ENCODE data around the gene CLN6. TPM values are rescaled to one million over a fixed set of nuclear protein-coding genes. Genes with fewer than 3 reads are reported as not detected.

Gene CLN6
- total RNA-seq, result 7.5 and 7.9 TPM in 2 replicates

DNA sequence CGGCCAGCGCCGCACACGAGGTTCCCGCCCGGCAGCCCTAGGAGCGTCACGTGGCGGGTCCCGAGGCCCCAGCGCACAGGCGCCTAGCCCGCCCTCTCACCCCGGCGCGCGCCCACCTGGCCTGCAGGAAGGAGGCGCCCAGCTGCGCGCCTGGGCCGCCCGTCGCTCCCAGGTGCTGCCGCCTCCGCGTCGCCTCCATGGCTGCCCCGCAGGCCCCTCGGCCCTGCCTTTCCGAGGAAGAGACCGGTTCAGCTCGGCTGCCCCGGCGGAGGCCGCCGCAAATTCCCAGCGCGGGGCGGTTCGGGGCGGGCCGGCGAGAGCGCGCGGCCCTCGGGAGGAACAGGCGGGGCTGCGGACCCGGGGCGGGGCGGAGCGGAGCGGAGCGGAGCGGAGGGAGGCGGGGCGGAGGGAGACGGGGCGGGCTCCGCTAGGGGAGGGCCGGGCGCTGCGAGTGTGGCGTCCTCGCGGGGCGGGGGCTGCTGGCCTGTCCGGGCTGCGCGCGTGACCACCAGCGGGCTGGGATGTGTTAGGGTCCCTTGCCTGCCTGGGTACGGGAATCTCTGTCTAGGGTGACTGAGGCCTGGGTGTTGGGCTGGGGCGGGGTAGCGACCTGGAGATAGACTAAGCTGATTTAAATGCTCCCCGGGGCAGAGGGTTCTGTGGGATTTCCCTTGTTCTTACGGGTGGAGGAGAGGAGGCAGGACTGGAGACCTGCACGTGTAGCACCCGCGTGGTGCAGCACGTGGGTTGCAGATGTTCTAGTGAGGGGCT lies at the start of gene CLN6:
TSS of gene CLN6 (minus strand) at position 343 of the 771 bp plus-strand sequence. CDS start at position 199, 144 bp downstream.

DNA sequence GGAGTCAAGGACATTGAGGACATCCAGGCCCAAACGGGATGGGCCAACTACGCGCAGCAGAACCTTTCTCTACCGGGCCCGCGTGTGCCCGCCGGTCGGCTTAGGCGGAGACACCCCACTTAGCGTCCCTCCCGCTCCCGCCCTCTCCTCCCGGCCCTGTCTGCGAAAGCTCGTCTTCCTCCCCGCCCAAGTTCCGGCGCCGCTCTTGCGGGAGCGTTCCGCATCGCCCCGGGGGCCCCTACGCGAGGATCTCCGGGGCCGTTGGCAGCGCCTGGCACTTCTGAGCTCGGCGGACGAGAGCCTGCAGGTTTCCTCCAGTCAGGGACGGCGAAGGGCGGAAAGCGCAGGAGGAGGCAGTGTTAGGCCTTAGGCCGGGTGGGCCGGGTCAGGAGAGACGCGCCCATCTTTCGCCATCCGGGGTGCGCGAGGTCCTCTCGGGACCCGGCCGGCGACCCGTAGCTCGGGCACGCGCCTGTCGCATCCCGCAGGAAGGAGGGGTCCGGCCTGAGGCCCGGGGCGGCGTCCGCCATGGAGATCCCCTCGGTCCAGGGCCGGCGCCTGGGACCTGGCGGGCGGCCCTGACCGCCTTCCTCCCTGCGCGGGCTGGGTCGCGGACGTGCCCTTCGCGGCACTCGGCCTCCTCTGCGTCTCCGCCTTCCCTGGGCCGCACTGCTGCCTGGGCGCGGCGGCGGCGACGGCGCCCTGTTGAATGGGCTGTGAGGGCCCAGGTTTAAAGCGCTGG lies 48.2 kb upstream of the CLN6 start, which contains the start of gene FEM1B:
TSS of gene FEM1B (plus strand) at position 143 of the 742 bp plus-strand sequence. CDS start 673 bp downstream, outside the sequence.

DNA sequence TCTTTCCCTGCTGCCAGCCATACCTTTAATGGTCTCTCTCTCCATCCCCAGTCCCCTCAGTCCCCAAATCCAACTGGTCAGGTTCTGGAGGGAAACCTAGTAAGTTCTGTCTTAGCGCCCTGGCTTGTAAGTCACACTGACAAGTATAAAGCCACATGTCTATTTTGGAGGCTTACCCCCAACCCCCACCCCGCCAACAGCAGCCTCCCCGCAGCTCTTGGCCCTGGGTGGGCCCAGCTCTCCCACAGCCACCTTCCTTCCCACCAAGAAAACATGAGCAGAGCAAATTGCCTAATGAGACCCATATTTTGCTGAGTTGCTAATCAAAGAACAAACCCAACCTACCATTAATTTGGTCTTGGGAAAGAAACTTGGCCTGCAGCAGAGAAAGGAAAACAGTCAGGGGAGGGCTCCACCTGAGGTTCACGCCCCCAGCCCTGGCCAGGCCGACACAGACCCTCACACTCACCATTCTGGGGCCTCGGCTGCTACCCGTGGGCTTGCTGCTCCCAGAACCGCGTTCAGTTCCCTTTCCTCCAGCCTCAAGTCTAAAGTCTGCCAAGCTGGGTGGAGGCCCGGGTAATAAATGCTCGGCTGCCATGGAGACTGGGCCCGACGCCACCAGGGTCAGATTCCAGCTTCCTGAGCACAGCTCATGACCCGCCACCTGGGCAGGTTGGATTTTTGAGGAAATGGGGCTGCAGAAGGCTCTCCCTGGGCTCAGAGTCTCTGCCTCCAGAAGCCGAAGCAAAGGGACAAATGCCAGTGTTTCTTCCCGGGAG lies 24.6 kb downstream of the CLN6 start, which contains the start of gene CALML4:
TSS of gene CALML4 (minus strand) at position 557 of the 782 bp plus-strand sequence. CDS start at position 472, 85 bp downstream.

Other genes starting within 250 kb of the CLN6 start
- 11.3 and 13.2 TPM in 2 replicates for gene PIAS1, start 175.4 kb downstream of the CLN6 start, total RNA-seq
- 3.1 and 6.4 TPM in 2 replicates for gene CALML4, start 24.4 kb downstream of the CLN6 start, total RNA-seq
- gene FEM1B, start 48.0 kb upstream of the CLN6 start, total RNA-seq, result 107 and 127 TPM in 2 replicates
- not detected in 2 replicates for gene ITGA11, start 202.4 kb upstream of the CLN6 start, total RNA-seq